Tibial artery (tissue), 4 donors: ENCODE measurements around the gene DEAF1.

Source experiments
- DNase-seq, 2 donors: peaks; one replicate each; pipeline ENCODE4 v3.0.0-alpha.2; 2019
- H3K27ac ChIP-seq, 2 donors: fragments of 200-600 bp; sonication (generic) in 1 of 2; 1 replicate in 1 of 2; 2 replicates in 1 of 2; pipeline ENCODE4 v1.5.1; 2018 to 2019; ENCODE audit warnings: mild to moderate bottlenecking in 1 of 2
- H3K27me3 ChIP-seq, 2 donors: fragments of 200-600 bp; sonication (generic) in 1 of 2; one replicate each; pipeline versions ENCODE4 v1.5.1 to v1.6.0; 2016 to 2019
- H3K36me3 ChIP-seq, 3 donors: fragments of 200-600 bp; sonication (generic) in 2 of 3; one replicate each; pipeline ENCODE4 v1.5.1; 2016 to 2019; ENCODE audit warnings: mild to moderate bottlenecking in 2 of 3
- H3K4me1 ChIP-seq, 4 donors: fragments of 200-600 bp; sonication (generic) in 2 of 4; 1 replicate in 3 of 4; 2 replicates in 1 of 4; pipeline ENCODE4 v1.5.1; 2016 to 2019
- H3K4me3 ChIP-seq, 2 donors: fragments of 200-600 bp; sonication (generic) in 1 of 2; 1 replicate in 1 of 2; 2 replicates in 1 of 2; pipeline ENCODE4 v1.5.1; 2018 to 2019; ENCODE audit warnings: mild to moderate bottlenecking in 2 of 2
- H3K9me3 ChIP-seq, 3 donors: fragments of 200-600 bp; sonication (generic) in 1 of 3; one replicate each; pipeline ENCODE4 v1.5.1; 2016 to 2019
- CTCF ChIP-seq, 2 experiments: fragments of 200-600 bp in 1 of 2; fragments of 450-650 bp in 1 of 2; IDR thresholded peaks; one replicate each; pipeline ENCODE4 v1.5.1; 2017 to 2019; ENCODE audit warnings: antibody characterized with exemption in 2 of 2, mild to moderate bottlenecking in 1 of 2, moderate library complexity in 1 of 2
- intact Hi-C: fragments of 100-400 bp; cut with DNase I; formaldehyde crosslinking; loops from one replicate; pipeline ENCODE4 v1.15.0; 2023; ENCODE audit warnings: low total_unique reads

DEAF1 gene

GRCh38 chr11:695538-696248, 671 bp upstream of the DEAF1 start, which contains the start of gene TMEM80:
Gene TMEM80 (plus strand): TSS chr11:695816. CDS start chr11:695828, 12 bp downstream.
- peaks cover 0 to 19% (median 2%) of the 10 kb centered on the region in 3 donors for H3K36me3 ChIP-seq
- H3K4me3 ChIP-seq: peak within 1 kb of the TSS; percentile 93 to 94
- intact Hi-C loops: no loop called here
- H3K27ac ChIP-seq: peak within 1 kb of the TSS; percentile 95 to 99
- peak; percentile 99 for DNase-seq
- peaks cover 0 to 54% (median 33%) of the 10 kb centered on the region in 4 donors for H3K4me1 ChIP-seq
- H3K9me3 ChIP-seq: no peaks in the 10 kb centered on the region
- no peaks in the 10 kb centered on the region for H3K27me3 ChIP-seq
- peak in 1 of 2 experiments; percentile 22 for TF ChIP-seq CTCF (IDR thresholded peaks at IDR 0.05)

DNA sequence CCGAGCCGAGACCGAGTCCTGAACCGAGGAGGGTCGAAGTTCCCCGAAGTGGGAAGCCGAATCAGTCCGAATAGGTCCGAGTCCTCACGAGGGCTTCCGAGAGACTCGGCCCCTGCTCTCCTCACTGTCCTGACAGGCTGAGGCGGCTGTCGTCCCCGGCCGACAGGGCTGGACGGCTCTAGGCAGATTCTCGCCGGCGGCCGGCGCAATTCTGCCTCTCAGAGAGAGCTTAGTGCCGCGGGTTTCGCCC, 191 bp upstream of the DEAF1 start:
- H3K4me3 ChIP-seq: peak overlapping the region; percentile 93 to 94
- intact Hi-C loops: no loop called here
- H3K27ac ChIP-seq: peak overlapping the region; percentile 95 to 99
- no peaks in the 10 kb centered on the region for H3K27me3 ChIP-seq
- DNase-seq: no peak
- peaks cover 0 to 54% (median 33%) of the 10 kb centered on the region in 4 donors for H3K4me1 ChIP-seq
- TF ChIP-seq CTCF (IDR thresholded peaks at IDR 0.05): no peak
- no peaks in the 10 kb centered on the region for H3K9me3 ChIP-seq
- H3K36me3 ChIP-seq: peaks cover 0 to 15% (median 0%) of the 10 kb centered on the region in 3 donors

- peaks cover 0 to 54% (median 33%) of the 10 kb centered on the region in 4 donors for H3K4me1 ChIP-seq
- no peaks in the 10 kb centered on the region for H3K27me3 ChIP-seq
- no peak for DNase-seq
- intact Hi-C loops: no loop called here
- no peak for TF ChIP-seq CTCF (IDR thresholded peaks at IDR 0.05)
- peak overlapping the region; percentile 95 to 99 for H3K27ac ChIP-seq
- peak overlapping the region; percentile 93 to 94 for H3K4me3 ChIP-seq
- H3K9me3 ChIP-seq: no peaks in the 10 kb centered on the region
- H3K36me3 ChIP-seq: peaks cover 0 to 15% (median 9%) of the 10 kb centered on the region in 3 donors
Observed at GRCh38 chr11:693887-694562, 997 bp downstream of the DEAF1 start.

DNA sequence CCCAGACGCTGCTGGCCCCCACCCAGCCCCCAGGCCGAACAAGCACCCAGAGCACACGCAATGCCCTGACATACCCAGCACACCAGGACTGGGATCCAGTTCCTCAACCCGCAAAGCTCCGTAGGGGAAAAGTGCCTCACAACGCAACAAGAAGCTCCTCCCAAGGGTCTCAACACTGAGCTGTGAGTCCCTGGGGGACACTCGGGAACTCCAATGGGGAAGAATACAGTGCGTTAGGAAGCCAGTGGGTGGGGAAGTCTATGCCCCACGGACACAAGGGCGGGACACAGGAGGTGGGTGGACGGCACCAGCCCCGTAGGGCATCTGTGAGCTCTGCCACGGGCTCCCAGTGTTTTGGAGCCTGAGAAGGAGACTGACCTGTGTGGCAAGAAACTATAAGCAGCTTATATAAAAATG, 1.6 kb downstream of the DEAF1 start:
- H3K27ac ChIP-seq: peak overlapping the region in 1 of 2 donors; percentile 95
- H3K36me3 ChIP-seq: peaks cover 0 to 21% (median 15%) of the 10 kb centered on the region in 3 donors
- intact Hi-C loops: no loop called here
- H3K27me3 ChIP-seq: no peaks in the 10 kb centered on the region
- peaks cover 0 to 53% (median 33%) of the 10 kb centered on the region in 4 donors for H3K4me1 ChIP-seq
- DNase-seq: no peak
- H3K9me3 ChIP-seq: no peaks in the 10 kb centered on the region
- TF ChIP-seq CTCF (IDR thresholded peaks at IDR 0.05): no peak
- H3K4me3 ChIP-seq: peak overlapping the region in 1 of 2 donors; percentile 93

- Histone ChIP-seq H3K27me3 (no peaks in the 10 kb centered on the region), H3K4me3 (no peak overlapping the region), H3K36me3 (peaks cover 0 to 26% (median 20%) of the 10 kb centered on the region in 3 donors), H3K9me3 (no peaks in the 10 kb centered on the region), H3K27ac (peak overlapping the region in 1 of 2 donors; percentile 95), H3K4me1 (peaks cover 0 to 48% (median 31%) of the 10 kb centered on the region in 4 donors)
- intact Hi-C loops: no loop called here
- TF ChIP-seq CTCF (IDR thresholded peaks at IDR 0.05): no peak
- DNase-seq: no peak
Observed at GRCh38 chr11:692824-693414, 2.1 kb downstream of the DEAF1 start.
